HL-60/S4 (cell line): ENCODE data around the gene ITGA2.

Experiments used
- in situ Hi-C: fragments of 300-500 bp; cut with MboI; formaldehyde crosslinking; loops from 2 replicates; pipeline ENCODE4 v1.14.3; 2022; ENCODE audit warnings: low sequenced_read_pairs

The ITGA2 gene

DNA sequence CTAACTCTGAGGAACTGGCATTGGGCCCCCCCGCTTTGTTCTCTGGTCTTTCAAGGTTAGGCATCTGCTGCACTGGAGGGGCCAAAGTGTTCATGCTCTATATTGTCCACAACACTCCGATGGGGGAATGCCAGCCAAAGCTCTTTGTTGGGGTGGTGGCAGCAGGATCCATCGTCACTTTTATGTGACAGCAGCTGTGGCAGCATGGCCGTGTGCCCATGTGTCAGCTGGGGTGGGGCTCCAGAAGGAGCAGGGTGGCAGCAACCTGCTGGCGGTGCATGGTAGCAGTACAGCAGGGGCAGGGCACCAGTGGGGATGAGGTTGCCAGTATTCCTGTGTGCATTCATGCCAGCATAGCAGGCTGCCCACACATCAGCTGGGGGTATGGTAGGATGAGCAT is 28.2 kb downstream of the ITGA2 start:
- in situ Hi-C loops = no loop called here

DNA sequence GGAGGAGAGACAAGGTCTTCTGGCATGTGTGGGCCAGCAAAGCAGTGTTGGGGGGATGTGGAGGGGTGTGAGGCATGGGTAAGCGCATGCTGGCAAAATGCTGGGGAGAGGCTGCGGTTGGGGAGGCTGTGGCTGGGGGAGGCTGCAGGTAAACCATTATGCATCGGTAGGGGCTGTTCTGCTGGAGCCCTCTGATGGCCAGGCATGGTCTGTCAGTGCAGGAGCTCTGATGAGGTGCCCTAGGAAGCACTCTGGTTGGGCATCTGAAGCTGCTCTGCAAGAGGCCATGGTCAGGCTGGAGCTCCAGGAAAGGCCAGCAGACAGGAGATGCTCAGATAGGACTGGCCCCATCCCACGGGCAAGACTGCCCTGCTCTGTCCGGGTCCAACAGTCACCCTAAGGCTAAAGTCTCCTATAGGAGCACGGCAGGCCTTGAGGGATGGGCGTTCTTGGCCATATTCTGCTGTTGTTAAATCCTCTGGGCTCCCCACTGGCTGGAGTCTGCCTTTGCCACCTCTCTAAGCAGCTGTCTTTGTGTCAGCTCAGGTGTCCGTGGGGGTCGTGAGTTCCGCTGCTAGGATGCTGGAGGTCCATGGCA is 28.7 kb downstream of the ITGA2 start:
- in situ Hi-C loops = no loop called here

DNA sequence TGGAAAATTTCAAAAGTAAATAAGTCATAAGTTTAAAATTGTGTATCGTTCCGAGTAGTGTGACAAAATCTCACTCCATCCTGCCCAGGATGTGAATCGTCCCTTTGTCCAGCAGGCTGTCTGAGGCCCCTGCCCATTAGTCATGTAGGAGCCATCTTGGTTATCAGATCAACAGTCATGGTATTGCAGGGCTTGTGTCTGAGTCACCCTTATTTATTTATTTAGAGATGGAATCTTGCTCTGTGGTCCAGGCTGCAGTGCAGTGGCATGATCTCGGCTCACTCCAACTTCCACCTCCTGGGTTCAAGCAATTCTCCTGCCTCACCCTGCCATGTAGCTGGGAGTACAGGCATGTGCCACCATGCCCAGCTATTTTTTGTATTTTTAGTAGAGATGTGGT is 30.2 kb downstream of the ITGA2 start:
- in situ Hi-C loops = no loop called here

DNA sequence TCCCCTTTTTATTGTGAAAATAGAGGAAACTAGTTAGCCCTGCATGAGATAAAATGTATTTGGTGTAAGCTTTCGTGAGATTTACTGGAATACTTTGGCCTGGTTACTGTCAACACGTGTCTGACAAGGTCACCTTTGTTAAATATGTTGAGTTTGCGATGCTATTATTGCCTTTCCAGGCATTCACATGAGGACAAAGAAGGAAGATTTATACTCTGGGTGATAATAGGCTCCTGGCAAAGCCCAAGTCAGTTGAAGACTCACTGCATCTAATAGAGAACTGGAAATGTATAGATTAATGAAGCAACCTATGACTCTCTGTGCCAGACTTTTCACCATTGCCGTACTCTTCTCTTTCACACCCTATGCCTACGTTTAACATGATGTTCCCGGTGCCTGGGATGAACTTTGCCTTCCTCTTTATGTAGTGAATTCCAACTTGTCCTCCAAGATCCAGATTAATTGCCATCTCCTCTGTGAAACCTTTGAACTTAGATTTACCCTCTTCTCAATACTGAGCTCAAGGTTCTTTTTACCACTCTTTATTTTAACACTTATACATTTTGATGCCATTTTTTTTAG is 33.9 kb downstream of the ITGA2 start:
- in situ Hi-C loops = no loop called here

DNA sequence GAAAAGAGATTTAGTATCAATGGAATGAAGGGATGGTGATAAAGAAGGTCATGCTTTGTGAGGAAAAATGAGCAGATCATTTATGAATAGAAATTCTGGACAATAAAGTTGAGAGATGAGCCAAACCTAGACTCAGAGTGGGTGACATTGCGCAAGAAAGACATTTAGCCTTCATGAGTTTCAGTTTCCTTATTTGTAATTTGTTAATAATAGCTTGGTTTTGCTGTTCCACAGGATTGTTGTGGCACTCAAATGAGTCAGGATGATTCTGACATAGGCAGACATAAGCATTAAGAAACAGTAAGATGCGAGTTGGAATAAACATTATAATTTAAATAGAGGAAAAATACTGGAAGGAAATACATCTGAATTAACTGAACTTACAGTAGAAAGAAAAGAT is 34.8 kb downstream of the ITGA2 start:
- in situ Hi-C loops = no loop called here

DNA sequence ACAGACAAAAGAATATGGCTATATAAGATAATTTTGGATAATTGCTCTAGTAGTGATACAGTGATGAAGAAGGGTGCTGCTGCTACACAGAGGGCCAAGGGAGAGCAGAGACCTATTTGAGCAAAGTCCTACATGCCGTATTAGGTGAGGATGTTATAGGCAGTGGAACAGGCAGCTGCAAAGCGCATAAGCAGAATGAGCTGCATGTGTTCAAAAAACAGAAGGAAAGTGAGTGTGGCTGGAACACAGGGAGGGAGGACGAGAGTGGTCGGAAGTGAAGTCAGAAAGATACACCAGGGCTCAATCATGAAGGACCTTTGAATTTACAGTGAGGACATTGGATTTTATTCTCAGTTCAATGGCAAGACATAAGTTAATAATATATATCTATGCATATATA is 35.4 kb downstream of the ITGA2 start:
- in situ Hi-C loops = no loop called here

DNA sequence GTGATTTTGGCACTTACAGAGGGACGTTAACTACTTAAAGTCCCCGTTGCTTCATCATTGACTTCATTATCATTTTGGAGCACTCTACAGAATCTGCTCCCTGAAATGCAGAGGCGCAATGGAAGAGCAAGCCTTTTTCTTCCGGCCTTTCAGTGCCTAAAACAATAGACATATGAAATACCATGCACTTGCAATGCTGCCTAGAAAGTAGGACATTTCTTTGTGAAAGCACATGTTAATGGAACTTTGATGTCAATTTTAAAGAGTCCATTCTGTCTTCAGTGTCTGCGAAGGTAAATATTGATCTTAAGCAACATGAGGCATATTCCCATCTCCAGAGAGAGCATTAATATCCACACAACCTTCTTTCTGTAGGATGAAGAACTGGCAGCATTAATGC is 36.3 kb downstream of the ITGA2 start:
- in situ Hi-C loops = no loop called here

DNA sequence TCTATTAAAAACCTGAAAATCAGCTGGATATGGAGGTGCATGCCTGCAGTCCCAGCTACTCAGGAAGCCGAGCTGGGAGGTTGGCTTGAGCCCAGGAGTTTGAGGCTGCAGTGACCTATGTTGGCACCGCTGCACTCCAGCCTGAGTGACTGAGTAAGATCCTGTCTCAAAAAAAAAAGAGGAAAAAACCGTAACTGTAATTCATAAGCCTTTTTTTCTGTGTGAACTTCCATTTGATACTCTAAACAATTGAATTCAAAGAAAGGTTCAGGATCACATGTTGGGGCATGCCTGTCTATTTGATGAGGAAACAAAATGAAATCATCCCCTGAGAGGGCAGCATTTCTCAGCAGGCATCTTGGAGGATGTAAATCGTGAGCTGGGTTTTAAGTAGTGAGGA is 38.8 kb downstream of the ITGA2 start:
- in situ Hi-C loops = no loop called here

DNA sequence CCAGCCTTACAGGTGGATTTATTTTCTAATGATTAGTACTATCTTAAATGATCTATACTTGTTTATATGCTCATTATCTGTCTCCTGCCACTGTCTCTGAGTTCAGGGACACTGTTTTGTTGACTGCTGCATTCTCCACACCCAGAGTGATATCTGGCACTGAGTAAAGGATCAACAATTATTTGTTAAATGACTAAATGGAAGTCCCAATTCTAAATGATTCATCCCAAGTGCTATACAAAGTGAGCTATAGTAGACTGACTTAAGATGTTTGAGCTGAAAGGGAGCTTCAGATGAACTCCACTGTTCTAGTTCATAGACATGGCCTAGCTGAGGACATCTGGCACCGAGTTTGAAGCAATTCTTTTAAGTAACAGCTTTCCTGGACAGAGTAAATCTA is 40.5 kb downstream of the ITGA2 start:
- in situ Hi-C loops = no loop called here

DNA sequence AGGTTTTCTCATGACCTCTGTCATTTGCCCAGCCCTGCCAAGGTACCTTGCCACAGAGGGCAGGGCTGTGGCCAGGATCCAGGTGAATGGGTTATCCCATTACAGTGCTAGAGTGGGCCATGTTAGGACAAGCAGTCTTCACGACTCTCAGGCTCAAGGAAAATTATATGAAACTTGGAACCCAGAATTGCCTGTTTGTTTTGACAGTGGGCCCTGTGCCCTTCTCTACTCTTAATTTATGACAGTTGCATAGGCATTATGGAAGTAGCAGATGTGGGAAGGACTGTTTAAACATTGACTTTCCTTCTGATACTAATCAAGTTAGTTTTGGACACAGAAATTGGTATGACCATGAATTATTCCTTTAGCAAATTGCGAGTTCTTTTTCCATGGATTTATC is 41.7 kb downstream of the ITGA2 start:
- in situ Hi-C loops = no loop called here

DNA sequence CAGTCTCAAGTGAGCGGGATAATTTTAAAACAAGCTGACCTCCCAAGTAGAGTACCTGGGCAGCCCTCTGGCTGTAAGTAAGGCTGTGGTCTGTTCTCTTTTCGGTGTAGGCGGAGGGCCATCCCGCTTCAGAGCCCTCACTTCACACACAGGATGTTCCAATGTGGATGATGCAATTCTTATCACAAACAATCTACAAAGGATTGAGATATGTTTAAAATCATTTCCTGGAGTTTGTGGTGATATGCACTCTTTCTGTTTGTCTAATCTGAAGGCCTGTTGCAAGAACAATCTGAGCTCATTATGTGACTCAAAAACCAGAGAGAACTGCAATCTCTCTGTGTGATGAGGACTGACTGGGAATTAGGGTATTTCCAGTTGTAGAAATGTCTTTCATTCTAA is 42.5 kb downstream of the ITGA2 start:
- in situ Hi-C loops = no loop called here

DNA sequence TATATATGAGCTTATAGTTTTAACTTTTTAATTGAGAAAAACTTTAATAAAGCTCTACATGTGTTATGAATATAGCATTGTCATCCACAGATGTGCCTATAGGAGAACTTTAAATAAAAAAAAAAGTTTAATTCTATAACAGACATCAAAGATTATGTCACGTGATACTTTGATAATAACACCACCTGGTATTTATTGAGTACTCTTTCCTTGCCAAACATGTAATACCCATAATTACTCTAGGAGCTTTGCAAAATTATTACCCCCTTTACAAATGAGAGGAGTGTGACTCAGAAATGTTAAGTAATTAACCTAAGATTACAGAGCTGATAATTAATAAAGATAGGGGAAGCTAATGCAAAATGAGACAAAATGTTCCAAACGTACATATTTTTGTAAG is 43.0 kb downstream of the ITGA2 start:
- in situ Hi-C loops = no loop called here

DNA sequence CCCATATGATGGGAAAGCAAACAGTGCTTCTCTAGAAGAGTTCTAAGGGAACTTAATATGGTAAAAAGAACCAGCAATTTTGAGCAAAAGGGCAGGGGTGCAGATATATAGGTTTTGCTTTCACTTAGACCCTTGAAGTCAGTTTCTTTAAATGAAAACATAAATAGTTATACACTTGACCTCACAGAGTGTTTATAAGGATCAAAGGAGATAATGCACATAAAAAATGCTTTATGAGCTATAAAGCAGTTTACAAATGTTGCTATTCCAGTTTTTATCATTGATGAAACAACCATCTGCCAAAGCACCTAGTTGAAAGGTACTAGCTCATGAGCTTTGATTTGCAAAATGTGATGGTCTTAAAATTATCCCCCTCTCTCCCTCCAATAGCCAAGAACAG is 45.7 kb downstream of the ITGA2 start:
- in situ Hi-C loops = no loop called here

DNA sequence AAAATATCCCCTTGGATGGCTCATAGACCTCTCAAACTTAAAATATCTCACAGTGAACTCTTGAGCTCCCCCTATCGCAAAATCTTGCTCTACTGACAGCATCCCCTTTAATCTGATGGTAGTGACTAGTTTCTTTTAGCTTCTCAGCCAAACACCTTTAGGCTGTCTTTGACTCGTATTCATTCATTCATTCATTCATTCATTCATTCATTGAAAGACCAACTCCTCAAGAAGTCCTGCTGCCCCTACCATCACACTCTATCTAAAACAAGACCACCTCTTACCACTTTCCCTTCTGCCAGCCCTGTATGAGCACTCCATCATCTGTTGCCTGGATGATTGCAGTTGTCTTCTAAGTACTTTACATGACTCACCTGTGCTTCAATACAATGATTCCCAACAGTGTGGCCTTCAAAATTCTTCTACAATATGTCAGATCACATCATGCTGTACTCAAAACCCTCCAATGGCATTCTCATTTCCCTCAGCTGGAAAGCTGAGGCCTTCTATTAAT is 46.8 kb downstream of the ITGA2 start:
- in situ Hi-C loops = no loop called here

DNA sequence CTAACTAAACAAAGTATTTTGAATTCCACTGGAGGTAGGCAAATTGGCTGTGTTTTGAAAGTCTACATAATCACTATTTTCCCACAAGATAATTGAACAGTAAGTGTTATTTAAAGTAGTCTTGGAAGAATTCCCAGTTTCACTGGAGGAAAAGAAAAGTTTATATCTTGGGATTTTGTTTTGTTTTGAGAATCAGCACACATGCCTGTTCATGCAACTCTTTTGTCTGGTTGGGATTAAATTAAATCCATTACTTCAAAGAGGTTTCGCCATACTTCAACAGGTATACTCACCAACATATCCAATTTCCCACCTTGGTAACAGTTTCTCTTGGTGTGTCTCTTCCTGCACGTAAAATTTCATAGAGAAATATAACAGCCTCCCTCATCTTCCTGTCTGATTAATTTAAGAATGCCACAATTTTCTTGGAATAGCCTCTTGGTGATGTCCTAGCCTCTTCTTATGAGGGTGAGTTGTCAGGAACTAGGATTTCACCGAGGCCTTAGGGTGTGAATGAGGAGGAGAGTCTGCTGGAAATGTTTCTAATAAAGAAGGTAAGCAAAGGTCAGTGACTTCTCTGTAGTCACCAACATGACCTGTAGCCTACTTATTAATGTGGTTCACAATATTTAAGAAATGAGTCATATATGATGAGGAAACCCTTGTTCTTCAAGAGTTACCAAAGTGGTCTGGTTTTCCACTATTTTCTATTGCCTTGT is 48.1 kb downstream of the ITGA2 start:
- in situ Hi-C loops = no loop called here

DNA sequence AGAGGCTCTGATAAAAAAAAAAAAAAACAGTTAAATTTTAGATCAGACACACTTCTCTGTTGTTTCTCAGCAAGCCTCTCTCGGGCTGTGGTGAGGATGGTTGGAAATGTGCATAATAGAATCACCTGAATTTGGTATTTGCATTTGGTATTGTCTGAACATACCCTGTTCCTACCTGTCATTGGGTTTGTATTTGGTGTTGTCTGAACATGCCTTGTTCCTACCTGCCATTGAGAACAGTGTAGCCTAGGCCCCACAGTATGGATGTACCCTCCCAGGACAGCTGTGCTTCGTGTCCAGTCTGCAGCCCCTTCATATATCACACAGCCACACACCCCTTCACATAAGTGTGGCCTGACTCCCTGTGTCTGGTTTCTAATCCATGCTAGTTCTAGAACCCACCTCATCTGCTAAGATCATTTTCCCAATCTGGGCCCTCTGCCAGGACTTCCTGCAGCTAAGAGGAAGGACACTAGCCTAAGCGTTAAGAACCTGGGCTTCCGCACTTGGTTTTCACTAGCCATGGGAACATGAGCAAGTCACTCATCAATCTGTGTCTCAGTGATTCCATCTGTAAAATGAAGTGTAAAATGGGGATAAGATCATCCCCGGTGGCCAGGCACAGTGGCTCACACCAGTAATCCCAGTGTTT is 49.2 kb downstream of the ITGA2 start:
- in situ Hi-C loops = no loop called here

DNA sequence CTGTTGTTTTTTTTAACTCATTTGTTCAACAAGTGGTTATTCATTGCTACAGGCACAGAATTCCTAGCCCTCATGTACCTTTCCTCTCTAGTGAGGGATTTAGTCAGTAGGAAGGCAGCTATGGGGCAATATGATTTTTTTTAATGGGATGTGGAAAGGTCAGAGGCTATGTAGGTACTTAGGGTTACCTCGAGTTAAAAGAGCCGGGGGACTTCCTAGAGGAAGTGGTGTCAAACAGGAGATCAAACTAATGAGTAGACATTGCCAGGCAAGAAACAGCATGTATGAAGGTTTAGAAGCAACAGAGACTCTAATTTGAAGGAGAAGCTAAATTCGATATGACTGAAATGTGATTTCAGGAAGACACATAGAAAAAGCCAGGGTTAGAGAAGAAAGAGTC is 50.7 kb downstream of the ITGA2 start:
- in situ Hi-C loops = no loop called here

DNA sequence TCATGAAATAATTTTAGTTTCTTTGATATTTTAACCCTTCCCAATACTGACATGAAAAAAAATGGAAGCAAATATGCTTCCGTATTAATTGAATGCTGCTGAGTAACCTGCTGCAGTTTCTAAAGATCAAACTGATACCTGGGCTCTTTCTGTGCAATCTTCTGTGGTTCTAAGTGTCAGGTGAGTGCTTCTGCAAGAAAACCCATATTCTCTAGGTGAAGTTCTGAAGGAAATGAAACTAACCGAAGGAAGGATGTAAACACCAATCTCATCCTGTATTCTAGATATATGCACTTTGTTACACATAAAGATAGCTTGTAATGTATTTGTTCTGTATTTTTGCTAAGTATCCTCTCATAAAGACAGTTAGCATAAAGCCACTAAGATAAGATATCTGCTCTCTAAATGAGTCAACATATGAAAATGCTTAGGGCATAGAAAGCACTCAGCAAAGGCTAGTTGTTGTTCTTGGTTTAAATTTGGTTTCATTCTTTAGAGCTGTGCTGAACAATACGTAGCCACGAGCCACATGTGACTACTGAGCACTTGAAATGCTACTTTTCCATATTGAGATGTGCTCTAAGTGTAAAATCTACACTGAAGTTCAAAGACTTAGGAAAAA is 52.0 kb downstream of the ITGA2 start:
- in situ Hi-C loops = no loop called here

DNA sequence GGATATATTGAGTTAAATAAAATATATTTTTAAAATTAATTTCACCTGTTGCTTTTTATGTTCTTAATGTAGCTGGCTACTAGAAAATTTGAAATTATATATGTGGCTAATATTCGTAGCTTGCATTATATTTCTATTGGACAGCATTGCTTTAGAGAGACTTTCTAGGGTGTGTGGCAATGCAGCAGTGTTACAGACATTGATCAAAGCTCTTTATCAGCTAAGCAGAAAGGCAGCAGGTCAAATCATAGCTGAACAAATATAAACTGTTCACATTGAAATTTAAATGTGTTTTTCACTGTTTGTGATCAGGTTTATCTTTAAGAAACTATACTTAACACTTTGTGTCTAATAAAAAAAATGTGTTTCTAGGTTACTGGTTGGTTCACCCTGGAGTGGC is 52.6 kb downstream of the ITGA2 start:
- in situ Hi-C loops = no loop called here

DNA sequence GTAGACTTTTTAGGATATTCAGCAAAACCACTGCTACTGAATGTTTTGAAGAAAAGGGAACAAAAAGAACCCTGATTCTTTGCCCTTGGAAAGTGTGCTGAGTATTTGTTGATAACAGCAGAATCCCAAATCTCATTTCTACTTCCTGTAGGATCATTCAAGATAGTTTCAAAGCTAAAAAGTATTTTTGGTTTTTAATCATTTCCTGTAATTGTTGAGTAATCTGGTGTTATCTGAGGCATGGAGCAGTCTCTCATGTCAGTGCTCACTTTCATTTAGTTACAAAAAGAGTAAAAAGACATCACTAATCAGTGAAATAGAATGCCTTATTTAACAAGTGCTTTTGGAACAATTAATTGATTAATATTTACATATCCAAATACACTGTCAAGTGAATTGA is 56.1 kb downstream of the ITGA2 start:
- in situ Hi-C loops = no loop called here

DNA sequence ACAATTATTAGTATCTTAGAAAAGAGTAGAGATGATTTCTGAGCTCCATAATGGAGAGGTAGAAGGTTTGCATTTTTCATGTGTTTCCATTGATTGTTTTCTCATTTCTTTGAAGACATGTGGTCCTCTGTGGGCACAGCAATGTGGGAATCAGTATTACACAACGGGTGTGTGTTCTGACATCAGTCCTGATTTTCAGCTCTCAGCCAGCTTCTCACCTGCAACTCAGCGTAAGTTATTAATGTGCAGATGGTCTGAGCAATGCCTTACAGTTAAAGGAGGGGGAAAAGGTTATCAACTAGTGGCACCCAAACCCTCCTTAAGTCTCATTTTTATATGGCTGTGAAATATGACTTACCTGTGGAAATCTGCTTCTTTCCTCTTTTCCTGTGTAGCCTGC is 59.1 kb downstream of the ITGA2 start:
- in situ Hi-C loops = no loop called here

DNA sequence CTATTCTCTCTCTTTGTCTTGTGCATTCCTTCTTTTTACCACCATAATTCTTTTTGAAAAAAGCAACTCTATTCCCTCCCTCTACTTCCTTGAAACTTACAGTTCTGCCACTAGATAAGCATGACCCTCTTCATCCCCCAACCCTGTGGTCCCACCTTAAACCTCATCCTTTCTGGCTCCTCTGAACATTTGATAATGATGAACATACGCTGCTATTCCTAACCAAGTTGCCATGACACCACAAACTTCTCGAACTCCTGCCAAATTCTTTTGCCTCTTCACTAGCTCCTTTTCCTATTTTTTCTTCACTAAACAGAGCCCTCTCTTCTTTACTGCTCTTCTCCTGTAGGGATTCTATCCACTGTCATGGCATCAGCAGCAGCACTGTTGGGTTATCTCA is 63.3 kb downstream of the ITGA2 start:
- in situ Hi-C loops = no loop called here
